ENCODE measurements around the gene HKDC1.
"Not testable (repeated sequence)": the region's sequence is repeated elsewhere in the genome, so short reads cannot be mapped to it uniquely, and the experiment has no call there.

HKDC1 gene

GRCh38 chr10:69275444-69275843 lies 55.3 kb downstream of the HKDC1 start:
- Mint-ChIP-seq H3K9me3 (no peaks in the 10 kb centered on the region), H3K27ac (no peak overlapping the region), H3K27me3 (no peaks in the 10 kb centered on the region), H3K4me1 (no peaks in the 10 kb centered on the region), H3K4me3 (no peak overlapping the region)
- DNase-seq (no peak), ATAC-seq (no peak)

- no peak for ATAC-seq
Measured at GRCh38 chr10:69276503-69276902, 56.4 kb downstream of the HKDC1 start.

DNA sequence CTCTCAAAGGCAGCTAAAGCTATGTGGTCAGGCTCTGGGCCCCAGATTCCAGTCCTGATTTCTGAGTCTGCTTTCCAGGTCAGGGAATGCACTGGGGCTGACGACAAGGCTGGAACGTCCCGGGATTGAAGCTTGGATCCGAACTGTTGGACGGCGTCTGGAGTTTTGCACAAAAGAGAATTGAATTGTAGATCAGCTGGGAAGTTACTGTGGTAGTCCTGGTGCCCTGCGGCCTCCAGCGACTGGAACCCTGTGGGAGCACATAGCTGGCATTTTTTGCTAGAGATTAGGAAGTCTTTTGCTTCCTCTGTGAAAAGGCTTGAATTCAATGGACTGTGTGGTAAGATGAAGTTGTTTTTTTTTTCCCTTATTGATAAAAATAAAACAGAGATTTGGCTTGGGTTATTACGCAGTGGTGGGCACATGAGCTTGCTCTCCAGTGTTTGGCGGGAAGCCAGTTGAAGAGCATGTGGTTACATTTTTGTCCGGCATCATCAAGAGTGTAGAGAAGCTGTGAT lies 58.4 kb downstream of the HKDC1 start, which contains the start of gene HK1:
Gene HK1 (plus strand): TSS at position 51 of the 518 bp plus-strand sequence.
- peaks cover 15% of the 10 kb centered on the region for H3K27me3 Mint-ChIP-seq
- no peak for ATAC-seq
- no peaks in the 10 kb centered on the region for H3K4me1 Mint-ChIP-seq
- DNase-seq: no peak
- no peaks in the 10 kb centered on the region for H3K9me3 Mint-ChIP-seq
- no peak within 1 kb of the TSS for H3K4me3 Mint-ChIP-seq
- no peak within 1 kb of the TSS for H3K27ac Mint-ChIP-seq

More at GRCh38 chr10:69276503-69276902, 56.4 kb downstream of the HKDC1 start:
- no peak for DNase-seq
- H3K4me3 Mint-ChIP-seq: no peak overlapping the region
- no peak overlapping the region for H3K27ac Mint-ChIP-seq
- no peaks in the 10 kb centered on the region for H3K4me1 Mint-ChIP-seq
- peaks cover 5% of the 10 kb centered on the region for H3K27me3 Mint-ChIP-seq
- H3K9me3 Mint-ChIP-seq: no peaks in the 10 kb centered on the region

GRCh38 chr10:69279110-69279509 lies 59.0 kb downstream of the HKDC1 start:
- Mint-ChIP-seq H3K4me3 (no peak overlapping the region), H3K27me3 (peaks cover 15% of the 10 kb centered on the region)

DNA sequence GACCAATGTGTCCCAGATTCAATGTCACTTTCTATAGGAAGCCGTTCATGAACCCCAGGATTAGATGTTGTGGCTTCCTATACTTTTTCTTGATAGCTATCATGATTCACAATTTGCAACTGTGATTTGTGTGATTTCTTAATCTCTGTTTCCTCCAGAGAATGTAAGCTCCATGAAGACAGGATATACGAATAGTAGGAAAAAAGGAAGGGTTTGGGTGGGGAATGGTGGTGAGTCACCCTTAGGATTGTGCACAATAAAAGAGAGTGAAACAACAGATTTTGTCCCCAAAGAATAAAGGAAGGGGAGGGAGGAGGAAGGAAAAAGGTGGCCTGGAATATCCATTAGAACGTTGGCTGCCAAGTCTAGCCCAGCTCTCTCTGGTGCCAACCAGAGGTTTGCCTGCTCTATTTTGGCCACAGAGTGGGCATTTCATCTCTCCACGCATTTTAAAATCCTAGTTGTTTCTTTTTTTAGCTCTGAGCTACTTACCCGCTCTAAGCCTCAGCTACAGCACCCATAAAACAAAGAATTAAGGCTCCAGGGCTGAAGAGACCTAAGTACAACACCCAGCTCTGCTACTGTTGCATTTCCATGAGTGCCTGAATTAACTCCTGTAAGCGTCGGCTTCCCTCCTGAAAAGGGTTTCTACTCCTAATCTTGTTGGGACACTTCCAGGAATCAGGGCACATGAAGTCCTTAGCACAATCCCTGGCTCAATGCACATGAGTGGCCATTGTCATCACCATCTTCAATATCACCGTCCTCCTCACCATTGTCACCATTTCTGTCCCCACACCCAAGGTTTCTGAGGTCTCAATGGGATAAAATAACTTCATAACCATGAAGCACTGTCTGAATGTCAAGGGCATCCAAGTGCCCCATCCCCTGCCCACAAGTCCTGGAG lies 61.6 kb downstream of the HKDC1 start:
- H3K4me3 Mint-ChIP-seq: no peak overlapping the region
- no peak for ATAC-seq
- no peak overlapping the region for H3K27ac Mint-ChIP-seq
- DNase-seq: no peak
- H3K9me3 Mint-ChIP-seq: no peaks in the 10 kb centered on the region
- H3K4me1 Mint-ChIP-seq: no peaks in the 10 kb centered on the region
- peaks cover 15% of the 10 kb centered on the region for H3K27me3 Mint-ChIP-seq

More at GRCh38 chr10:69279110-69279509, 59.0 kb downstream of the HKDC1 start:
- no peak for DNase-seq
- Mint-ChIP-seq H3K27ac (no peak overlapping the region), H3K9me3 (no peaks in the 10 kb centered on the region), H3K4me1 (no peaks in the 10 kb centered on the region)
- ATAC-seq: no peak

GRCh38 chr10:69284402-69284801 lies 64.3 kb downstream of the HKDC1 start:
- H3K4me3 Mint-ChIP-seq, DNase-seq, H3K4me1 Mint-ChIP-seq, H3K27ac Mint-ChIP-seq, H3K9me3 Mint-ChIP-seq, ATAC-seq: not testable (repeated sequence)
- H3K27me3 Mint-ChIP-seq: peaks cover 15% of the 10 kb centered on the region

- H3K27ac Mint-ChIP-seq: no peak overlapping the region
- peaks cover 15% of the 10 kb centered on the region for H3K27me3 Mint-ChIP-seq
- H3K4me1 Mint-ChIP-seq: no peaks in the 10 kb centered on the region
- H3K4me3 Mint-ChIP-seq: no peak overlapping the region
- DNase-seq: no peak
- no peaks in the 10 kb centered on the region for H3K9me3 Mint-ChIP-seq
- ATAC-seq: no peak
Measured at GRCh38 chr10:69285699-69286098, 65.6 kb downstream of the HKDC1 start.

DNA sequence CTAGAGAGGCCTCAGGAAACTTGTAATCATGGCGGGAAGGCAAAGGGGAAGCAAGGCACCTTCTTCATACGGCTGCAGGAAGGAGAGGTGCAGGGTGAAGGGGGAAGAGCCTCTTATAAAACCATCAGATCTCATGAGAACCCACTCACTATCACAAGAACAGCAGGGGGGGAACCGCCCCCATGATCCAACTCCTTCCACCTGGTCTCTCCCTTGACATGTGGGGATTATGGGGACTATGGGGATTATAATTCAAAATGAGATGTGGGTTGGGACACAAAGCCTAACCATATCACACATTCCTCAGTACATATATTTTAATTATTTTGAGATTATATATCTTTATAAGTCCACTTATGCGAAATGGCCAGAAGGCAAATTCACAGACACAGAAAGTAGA lies 67.0 kb downstream of the HKDC1 start:
- ATAC-seq (no peak), DNase-seq (no peak)
- Mint-ChIP-seq H3K27ac (peak overlapping the region in 1 of 2 donors; percentile 5), H3K27me3 (peaks cover 3% of the 10 kb centered on the region), H3K9me3 (no peaks in the 10 kb centered on the region), H3K4me1 (no peaks in the 10 kb centered on the region), H3K4me3 (no peak overlapping the region)

DNA sequence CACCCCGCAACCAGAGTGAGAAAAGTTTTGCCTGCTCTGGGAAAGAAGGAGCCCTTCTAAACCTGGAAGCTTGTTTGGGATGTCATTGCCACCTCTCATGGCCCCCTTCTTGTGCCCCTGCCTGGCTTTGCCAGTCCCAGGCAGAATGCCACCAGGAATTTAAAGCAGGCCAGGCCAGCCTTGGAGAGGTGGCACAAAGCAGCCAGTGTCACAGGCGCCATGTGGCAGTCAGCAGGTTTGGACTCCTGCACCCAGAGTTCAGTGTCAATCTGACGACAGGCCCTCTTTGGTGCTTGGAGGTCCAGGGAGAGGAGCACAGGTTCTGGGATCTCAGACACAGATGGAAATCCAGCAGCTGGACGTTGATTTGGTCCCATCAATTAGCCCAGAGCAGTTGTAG lies 70.9 kb downstream of the HKDC1 start:
- peak overlapping the region in 1 of 2 donors; percentile 2 for H3K27ac Mint-ChIP-seq
- peaks cover 2% of the 10 kb centered on the region for H3K27me3 Mint-ChIP-seq
- H3K4me3 Mint-ChIP-seq: no peak overlapping the region
- peaks cover 6% of the 10 kb centered on the region for H3K4me1 Mint-ChIP-seq
- H3K9me3 Mint-ChIP-seq: no peaks in the 10 kb centered on the region
- DNase-seq: no peak
- no peak for ATAC-seq

DNA sequence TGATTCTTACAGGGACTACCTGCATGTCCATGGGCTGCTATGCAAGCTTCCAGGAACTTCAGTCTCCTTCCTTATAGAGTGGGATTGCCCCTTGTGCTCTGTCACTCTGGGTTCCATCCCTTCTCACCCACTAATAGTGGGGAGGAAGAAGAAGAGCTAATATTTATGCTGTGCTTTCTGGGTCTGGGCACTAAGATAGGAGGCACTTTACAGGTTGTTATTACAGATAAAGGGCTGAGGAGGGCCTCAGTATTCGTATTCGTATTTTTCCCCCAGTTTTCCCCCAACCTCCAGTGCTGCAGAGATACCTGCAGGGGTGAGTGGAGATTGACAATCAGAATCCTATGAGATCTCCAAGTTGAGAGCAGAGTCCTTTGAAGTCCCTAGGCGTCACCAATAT lies 72.3 kb downstream of the HKDC1 start:
- Mint-ChIP-seq H3K27ac (no peak overlapping the region), H3K4me3 (no peak overlapping the region), H3K4me1 (peaks cover 6% of the 10 kb centered on the region), H3K27me3 (peaks cover 10% of the 10 kb centered on the region), H3K9me3 (no peaks in the 10 kb centered on the region)
- no peak for DNase-seq
- no peak for ATAC-seq

DNA sequence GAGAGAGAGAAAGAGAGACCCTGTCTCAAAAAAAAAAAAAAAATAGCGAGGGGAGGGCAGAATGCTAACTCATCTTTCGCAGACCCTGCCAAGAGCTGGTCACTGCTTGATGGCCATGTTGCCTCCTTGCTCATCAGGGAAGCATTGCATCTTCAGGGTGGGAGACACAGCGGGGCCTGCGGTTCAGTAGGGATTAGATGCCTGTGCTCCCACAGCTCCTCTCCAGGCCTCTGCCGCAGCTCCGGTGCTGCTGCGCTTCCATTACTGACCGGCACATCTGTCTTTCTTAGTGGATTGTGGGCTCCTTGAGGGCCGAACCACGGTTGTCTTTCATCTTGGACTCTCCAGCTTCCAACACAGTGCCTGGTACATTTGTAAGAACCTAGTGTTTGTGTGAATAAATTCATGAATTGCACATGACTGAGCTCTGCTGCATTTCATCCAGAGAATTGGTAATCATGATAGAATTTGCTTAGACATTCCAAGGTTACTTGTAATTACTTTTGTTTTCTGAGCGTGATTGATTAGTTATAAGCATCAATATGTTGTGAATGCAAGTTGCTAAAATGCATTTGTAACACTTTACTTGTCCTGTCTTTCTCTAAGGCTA lies 75.0 kb downstream of the HKDC1 start:
- Mint-ChIP-seq H3K4me1 (peaks cover 6% of the 10 kb centered on the region), H3K27ac (no peak overlapping the region), H3K27me3 (peaks cover 10% of the 10 kb centered on the region), H3K9me3 (no peaks in the 10 kb centered on the region), H3K4me3 (no peak overlapping the region)
- DNase-seq: no peak
- no peak for ATAC-seq

GRCh38 chr10:69303632-69304051 lies 83.5 kb downstream of the HKDC1 start:
- no peak overlapping the region for H3K27ac Mint-ChIP-seq
- H3K4me1 Mint-ChIP-seq: peaks cover 6% of the 10 kb centered on the region
- no peaks in the 10 kb centered on the region for H3K9me3 Mint-ChIP-seq
- no peak overlapping the region for H3K4me3 Mint-ChIP-seq
- no peak for DNase-seq
- ATAC-seq: no peak
- no peaks in the 10 kb centered on the region for H3K27me3 Mint-ChIP-seq

DNA sequence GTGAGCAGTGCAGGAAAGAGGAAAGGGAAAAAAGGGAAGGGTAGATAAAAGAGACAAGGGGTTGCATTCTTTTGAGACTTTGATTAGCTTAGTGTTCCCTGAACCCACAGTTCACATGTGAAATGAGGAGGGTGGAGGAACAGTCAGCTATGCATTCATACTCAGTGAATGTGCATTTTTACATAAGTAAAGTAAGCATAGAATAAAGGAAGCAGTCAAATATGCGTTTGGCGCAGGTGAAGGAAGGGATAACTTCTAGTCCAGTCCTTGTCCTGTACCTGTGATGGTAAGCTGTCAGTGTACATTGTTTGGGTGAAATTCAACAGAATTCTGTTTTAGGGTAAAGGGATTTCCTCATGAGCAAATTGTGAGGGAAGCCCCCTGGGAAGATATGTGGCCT lies 86.3 kb downstream of the HKDC1 start:
- Mint-ChIP-seq H3K4me3 (no peak overlapping the region), H3K27me3 (no peaks in the 10 kb centered on the region), H3K9me3 (no peaks in the 10 kb centered on the region), H3K27ac (no peak overlapping the region), H3K4me1 (peaks cover 6% of the 10 kb centered on the region)
- no peak for ATAC-seq
- no peak for DNase-seq

- Mint-ChIP-seq H3K9me3 (no peaks in the 10 kb centered on the region), H3K4me3 (no peak overlapping the region), H3K4me1 (peaks cover 6% of the 10 kb centered on the region), H3K27ac (no peak overlapping the region), H3K27me3 (no peaks in the 10 kb centered on the region)
- no peak for DNase-seq
- no peak for ATAC-seq
Measured at GRCh38 chr10:69307434-69307833, 87.3 kb downstream of the HKDC1 start.

DNA sequence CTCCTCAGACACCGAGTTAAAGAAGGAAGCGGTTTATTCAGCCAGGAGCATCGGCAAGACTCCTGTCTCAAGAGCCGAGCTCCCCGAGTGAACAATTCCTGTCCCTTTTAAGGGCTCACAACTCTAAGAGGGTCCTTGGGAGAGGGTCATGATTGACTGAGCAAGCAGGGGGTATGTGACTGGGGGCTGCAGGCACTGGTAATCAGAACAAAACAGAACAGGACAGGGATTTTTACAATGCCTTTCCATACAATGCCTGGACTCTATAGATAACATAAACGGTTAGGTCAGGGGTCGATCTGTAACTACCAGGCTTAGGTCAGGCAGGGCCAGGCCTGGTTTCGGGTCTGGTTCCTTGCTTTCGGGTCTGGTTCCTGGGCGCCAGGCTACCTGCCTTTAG lies 88.2 kb downstream of the HKDC1 start:
- H3K4me1 Mint-ChIP-seq, DNase-seq, H3K4me3 Mint-ChIP-seq, H3K27ac Mint-ChIP-seq, H3K9me3 Mint-ChIP-seq, H3K27me3 Mint-ChIP-seq, ATAC-seq: not testable (repeated sequence)

GRCh38 chr10:69311309-69311708 lies 91.2 kb downstream of the HKDC1 start:
- Mint-ChIP-seq H3K27ac (no peak overlapping the region), H3K9me3 (no peaks in the 10 kb centered on the region), H3K4me3 (no peak overlapping the region), H3K4me1 (peaks cover 13% of the 10 kb centered on the region), H3K27me3 (no peaks in the 10 kb centered on the region)
- DNase-seq: no peak
- no peak for ATAC-seq

Measured in stimulated activated naive CD8-positive, alpha-beta T cell treated with anti-CD3 and anti-CD28 coated beads, Interleukin-15, amount 100 ng/mL, for 72 hours (primary cell).